ENCODE results near the gene ASB13.
A peak's percentile ranks its signal among the peaks of the same experiment; 100 is the strongest.

The ASB13 gene

GRCh38 chr10:5645944-5646617, 20.3 kb downstream of the ASB13 start:
- no peak for DNase-seq

GRCh38 chr10:5645375-5645774, 21.0 kb downstream of the ASB13 start:
- DNase-seq: no peak

- DNase-seq: no peak
These were observed 21.5 kb downstream of the ASB13 start for GRCh38 chr10:5644930-5645329.

- no peak for DNase-seq
These were observed 22.9 kb downstream of the ASB13 start for GRCh38 chr10:5643346-5644067.

- no peak for DNase-seq
These were observed 24.9 kb downstream of the ASB13 start for GRCh38 chr10:5641501-5641900.

GRCh38 chr10:5640501-5640900, 25.9 kb downstream of the ASB13 start:
- no peak for DNase-seq

- DNase-seq: no peak
These were observed 26.4 kb downstream of the ASB13 start for GRCh38 chr10:5640036-5640435.

GRCh38 chr10:5639066-5639465, 27.3 kb downstream of the ASB13 start:
- DNase-seq: no peak

GRCh38 chr10:5638494-5638893, 27.9 kb downstream of the ASB13 start:
- DNase-seq: no peak

- no peak for DNase-seq
These were observed 31.5 kb downstream of the ASB13 start for GRCh38 chr10:5634918-5635317.

- DNase-seq: no peak
These were observed 33.1 kb downstream of the ASB13 start for GRCh38 chr10:5633166-5633749.

GRCh38 chr10:5632446-5632845, 33.9 kb downstream of the ASB13 start:
- no peak for DNase-seq

- DNase-seq: no peak
These were observed 34.5 kb downstream of the ASB13 start for GRCh38 chr10:5631936-5632335.

- DNase-seq: no peak
These were observed 36.3 kb downstream of the ASB13 start for GRCh38 chr10:5630112-5630436.

- peak; percentile 91 for DNase-seq
These were observed 36.9 kb downstream of the ASB13 start for GRCh38 chr10:5629303-5630111.

GRCh38 chr10:5628451-5629302, 37.7 kb downstream of the ASB13 start:
- DNase-seq: peak; percentile 44

GRCh38 chr10:5627486-5628044, 38.8 kb downstream of the ASB13 start:
- DNase-seq: no peak

- no peak for DNase-seq
These were observed 40.2 kb downstream of the ASB13 start for GRCh38 chr10:5625992-5626777.

GRCh38 chr10:5624701-5625100, 41.7 kb downstream of the ASB13 start:
- DNase-seq: no peak

GRCh38 chr10:5623081-5623748, 43.2 kb downstream of the ASB13 start:
- DNase-seq: peak; percentile 93
